GM12892 (cell line): Measurements from ENCODE around the gene SPTBN1.

Source experiments
- POLR2A ChIP-seq: IDR thresholded peaks from 2 replicates; pipeline ENCODE4 v1.6.1; 2011; ENCODE audit warnings: low read depth, low read length, control low read depth
- POLR2AphosphoS5 ChIP-seq: IDR thresholded peaks from 2 replicates; pipeline ENCODE4 v1.6.1; 2011; ENCODE audit warnings: low read depth, low read length, control low read depth
- TAF1 ChIP-seq: IDR thresholded peaks from 2 replicates; pipeline ENCODE4 v1.6.1; 2011; ENCODE audit warnings: low read depth, mild to moderate bottlenecking, control low read depth, low read length, borderline replicate concordance

DNA sequence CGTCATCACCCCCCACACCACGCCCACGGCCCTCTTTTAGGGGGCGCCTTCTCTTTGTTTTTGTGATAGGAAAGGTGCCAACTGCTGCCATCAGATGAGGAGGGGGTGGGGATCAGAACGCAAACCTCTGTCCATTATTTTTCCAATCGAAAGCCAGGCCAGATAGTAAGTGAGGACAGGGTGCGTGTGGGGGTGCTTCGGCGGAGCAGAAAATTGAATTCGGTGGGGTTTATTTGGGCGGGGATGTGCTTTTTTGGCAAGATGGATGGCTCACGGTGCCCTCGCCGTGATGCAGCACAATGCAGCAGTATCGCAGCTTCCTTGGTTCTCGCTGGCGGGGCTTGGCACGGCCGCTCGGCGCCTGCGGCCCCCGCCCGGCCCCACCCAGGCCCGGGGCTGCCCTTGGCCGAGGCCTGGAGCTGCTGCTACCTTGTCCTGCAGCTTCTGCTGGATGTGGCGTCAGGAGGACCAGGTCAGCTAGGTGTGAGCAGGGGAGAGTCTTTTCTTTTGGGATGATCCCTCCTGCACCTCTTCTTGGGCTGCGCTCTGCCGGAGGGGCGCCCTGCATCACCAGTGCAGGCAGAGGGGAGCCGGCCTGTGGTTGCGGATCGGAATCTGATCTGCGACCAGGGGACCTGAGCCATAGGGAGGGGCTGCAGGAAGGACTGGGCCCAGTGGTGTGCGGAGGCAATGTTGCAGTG lies 1.3 kb downstream of the SPTBN1 start:
- TF ChIP-seq POLR2A (no peak), TAF1 (no peak), POLR2AphosphoS5 (no peak)
